HG02642 (cell line): ENCODE results near the gene RPL19.

Experiments used
- ATAC-seq: cut with Tn5 transposase; IDR thresholded peaks from one replicate; pipeline ENCODE4 v1.9.1; 2021; ENCODE audit warnings: mild to moderate bottlenecking; ENCODE audit not compliant: unreplicated experiment, poor library complexity

The RPL19 gene

GRCh38 chr17:39196241-39196807, 3.8 kb upstream of the RPL19 start:
- no peak for ATAC-seq

GRCh38 chr17:39196808-39197291, 3.2 kb upstream of the RPL19 start:
- ATAC-seq: no peak

- ATAC-seq: peak; percentile 45
These were observed 2.5 kb upstream of the RPL19 start, which contains the start of gene CACNB1 for GRCh38 chr17:39197380-39198185. Gene CACNB1, minus strand, starts transcription at chr17:39197669. Its CDS starts 174 bp downstream, at chr17:39197495.

DNA sequence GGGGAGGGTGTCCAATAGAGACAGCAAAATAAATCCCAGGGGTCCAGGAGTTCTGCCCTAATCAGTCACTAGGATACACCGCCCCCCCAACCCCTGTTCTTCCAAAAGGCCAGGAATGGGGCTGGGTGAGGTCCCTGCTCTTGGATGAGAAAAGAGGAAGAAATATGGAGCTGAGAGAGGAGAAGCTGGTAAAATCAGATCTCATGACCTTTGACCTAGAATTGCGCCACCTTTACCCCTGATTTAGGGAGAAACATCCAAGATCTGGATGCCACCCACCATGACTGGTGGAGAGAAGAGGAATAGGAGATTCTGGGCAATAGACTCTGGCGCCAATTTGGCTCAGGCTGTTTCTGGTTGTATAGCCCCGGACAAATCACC, 1.9 kb upstream of the RPL19 start:
- no peak for ATAC-seq

DNA sequence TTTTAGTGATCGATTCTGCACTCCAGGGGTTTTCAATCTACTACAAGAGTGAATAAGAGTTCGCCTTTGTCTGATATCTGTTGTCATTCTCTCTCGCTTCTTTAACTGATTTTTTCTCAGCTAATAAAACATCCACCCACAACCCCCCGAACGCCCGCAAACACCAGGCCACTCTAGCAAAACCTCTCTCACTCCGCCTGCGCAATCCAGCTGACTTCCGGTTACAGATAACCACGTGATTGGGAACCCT, 338 bp upstream of the RPL19 start:
- ATAC-seq: peak; percentile 67

- no peak for ATAC-seq
These were observed 951 bp downstream of the RPL19 start for GRCh38 chr17:39200957-39201510.

GRCh38 chr17:39204245-39204644, 4.2 kb downstream of the RPL19 start:
- ATAC-seq: no peak

GRCh38 chr17:39205112-39205526, 5.0 kb downstream of the RPL19 start:
- ATAC-seq: no peak

DNA sequence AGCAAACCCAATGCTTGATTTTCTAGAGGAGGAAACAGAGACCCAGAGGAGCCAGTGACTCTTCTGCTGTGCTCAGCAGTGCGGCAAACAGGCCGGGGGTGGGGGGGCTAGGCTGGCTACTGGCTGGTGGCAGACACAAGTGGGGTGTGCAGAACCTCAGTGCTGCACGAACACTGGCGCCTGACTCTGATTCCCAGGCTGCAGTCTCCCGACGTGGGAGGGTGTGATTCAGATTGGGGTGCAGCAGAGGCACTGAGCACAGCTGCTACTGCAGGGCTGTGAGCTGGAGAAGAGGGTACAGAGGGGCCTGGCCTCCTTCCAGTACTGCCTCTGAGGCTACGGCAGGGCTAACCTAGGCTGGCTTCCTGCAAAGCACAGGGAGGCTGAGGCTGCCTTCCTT, 8.1 kb downstream of the RPL19 start:
- ATAC-seq: no peak

DNA sequence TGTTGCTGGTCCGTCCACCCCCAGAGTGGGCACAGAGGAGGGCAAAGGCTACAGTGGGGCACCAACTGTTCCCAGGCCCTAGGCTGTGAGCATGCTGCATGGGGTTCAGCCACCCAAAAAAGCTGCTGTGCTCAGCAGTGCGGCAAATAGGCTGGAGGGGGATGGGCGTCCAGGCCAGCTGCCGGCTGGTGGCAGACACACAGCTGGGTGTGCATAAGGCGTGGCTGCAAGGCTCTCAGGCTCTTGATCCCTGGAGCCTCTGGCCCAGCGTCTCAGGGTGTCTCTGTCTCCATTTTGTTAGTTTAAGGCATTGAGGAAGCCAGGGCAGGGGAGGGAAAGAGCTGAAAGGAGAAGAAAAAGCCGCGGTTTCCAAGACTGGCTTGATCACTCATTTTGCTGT, 8.8 kb downstream of the RPL19 start:
- ATAC-seq: peak; percentile 53

DNA sequence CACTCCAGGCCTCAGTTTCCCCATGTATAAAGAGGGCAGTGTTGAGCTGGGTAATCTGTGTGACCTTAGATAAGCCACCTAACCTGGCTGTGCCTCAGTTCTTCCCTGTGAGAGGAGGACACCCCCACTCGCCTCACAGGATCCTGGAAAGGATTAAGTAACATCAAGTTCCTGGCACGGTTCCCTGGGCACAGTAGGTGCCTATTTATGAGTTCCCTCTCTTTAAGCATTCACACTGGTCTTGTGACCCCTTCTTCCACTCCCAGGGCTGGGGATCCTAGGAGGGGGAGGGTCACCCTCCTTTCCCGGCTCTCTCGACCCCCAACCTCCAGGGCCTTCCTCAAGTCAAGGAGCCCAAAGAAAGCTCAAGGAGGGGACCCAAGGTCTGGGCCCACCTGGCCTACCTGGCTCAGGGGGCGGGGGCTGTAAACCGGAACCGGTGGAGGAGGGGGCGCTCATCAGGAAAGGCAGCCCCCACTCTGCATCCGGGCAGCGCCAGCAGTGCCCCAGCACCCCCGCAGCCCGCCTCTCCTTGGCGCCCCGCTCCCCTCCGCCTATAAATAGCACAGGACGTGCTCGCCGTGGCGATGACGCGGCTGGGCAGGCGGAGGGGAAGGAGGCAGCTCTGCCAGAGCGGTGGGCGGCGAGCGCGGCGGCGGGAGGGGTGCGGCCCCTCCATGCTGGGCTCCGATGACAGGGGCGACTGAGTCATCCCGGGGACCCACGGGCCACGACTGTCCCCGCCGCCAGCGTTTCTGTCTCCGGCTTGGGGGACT, 9.4 kb downstream of the RPL19 start:
- ATAC-seq: no peak

GRCh38 chr17:39210093-39210434, 10.0 kb downstream of the RPL19 start:
- ATAC-seq: no peak

- ATAC-seq: no peak
These were observed 12.2 kb downstream of the RPL19 start for GRCh38 chr17:39212195-39212810.

GRCh38 chr17:39212841-39213480, 12.9 kb downstream of the RPL19 start:
- ATAC-seq: no peak

- no peak for ATAC-seq
These were observed 13.8 kb downstream of the RPL19 start for GRCh38 chr17:39213852-39214251.

- ATAC-seq: no peak
These were observed 17.8 kb downstream of the RPL19 start for GRCh38 chr17:39217734-39218369.

- ATAC-seq: no peak
These were observed 18.8 kb downstream of the RPL19 start for GRCh38 chr17:39218906-39219305.

- no peak for ATAC-seq
These were observed 19.6 kb downstream of the RPL19 start for GRCh38 chr17:39219647-39220154.

DNA sequence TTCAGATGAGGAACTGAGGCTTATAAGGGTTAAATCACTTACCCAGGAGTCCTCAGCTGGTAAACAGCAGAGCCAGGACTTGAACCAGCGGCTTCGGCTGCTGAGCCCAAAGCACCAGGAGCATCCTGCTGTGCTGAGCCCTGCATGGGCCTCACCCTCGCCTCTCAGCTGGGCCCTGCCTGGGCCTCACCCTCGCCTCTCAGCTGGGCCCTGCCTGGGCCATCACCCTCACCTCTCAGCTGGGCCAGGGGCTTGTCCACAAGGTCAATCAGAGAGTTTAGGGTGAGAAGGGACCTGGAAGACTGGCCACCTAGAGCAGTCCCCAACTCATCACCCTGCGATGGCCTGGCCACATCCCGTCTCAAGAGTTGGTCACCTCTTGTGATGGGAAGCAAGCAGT, 21.5 kb downstream of the RPL19 start:
- ATAC-seq: no peak

DNA sequence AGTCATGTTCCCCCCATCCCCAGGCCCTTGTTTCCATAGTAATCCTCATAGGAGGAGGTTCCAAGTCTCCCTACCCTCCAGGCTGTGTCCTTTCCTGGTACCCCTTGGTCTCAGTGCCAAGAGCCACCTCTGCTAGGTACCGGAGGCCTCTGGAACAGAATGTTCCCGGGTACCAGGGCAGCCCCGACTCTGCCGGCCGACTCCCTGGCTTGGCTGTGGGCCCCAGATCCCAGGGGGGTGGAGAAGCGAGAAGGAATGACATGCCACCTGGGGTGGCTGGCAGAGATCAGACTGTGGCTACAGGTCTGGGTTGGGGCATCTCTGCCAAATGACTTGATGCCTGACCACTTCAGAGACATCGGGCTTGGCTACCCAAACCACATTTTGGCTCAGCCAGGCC, 22.1 kb downstream of the RPL19 start:
- no peak for ATAC-seq
